T-helper 1 cell (primary cell): ENCODE measurements around the gene LHFPL2.
"Not testable (repeated sequence)": the region's sequence is repeated elsewhere in the genome, so short reads cannot be mapped to it uniquely, and the experiment has no call there.

Experiments
- DNase-seq, 5 donors: peaks; one replicate each; pipeline ENCODE4 v3.0.0-alpha.2; 2012 to 2020

The LHFPL2 gene

DNA sequence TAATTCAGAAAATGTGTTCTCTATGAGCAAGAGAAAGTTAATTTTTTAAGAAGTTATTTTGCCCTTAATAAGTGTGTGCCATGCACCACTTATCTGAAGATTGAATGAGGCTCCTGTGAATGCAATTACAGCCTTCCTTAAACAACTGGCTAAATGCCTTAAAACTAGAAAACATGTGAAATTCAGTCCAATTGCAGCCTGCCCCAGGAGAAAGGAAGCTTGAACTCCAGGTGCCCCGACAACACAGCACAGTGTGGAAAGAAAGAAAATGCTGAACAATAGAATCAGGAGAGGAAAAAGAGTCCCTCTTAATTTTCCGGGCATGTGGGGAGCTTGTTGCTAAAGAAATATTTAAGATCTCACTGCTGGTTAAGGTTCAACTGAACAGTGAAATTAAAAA, 8.8 kb downstream of the LHFPL2 start:
- no peak for DNase-seq

DNA sequence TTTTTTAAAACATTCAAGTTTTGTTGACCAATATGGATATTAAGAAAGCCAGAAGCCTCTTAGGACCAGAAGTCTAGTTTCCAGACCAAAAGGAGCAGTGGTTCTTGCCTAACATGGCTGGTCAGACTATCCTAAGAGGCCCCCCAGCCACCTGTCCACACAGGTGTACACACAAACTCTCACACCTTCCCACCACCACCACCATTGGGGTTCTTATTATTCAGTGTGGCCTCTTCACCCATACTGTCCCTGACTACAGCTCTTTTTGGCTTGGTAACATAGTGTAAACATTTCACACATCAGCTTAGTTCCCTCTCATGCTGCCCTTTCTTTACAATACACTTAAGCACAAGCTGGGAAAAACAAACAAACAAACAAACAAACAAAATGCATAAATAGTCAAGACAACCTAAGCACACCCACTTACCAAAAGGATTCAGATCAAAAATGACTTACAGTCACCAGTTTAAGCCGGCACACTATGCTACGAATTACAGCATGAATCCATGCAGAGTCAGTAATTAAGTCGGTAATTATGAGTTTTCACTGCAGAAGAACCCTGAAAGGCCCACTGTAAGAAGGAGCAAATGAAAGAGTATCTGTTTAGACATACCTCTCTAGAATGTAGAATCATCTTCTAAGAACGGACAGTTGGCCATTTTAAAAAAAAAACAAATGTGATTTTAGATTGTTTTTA, 9.5 kb downstream of the LHFPL2 start:
- no peak for DNase-seq

DNA sequence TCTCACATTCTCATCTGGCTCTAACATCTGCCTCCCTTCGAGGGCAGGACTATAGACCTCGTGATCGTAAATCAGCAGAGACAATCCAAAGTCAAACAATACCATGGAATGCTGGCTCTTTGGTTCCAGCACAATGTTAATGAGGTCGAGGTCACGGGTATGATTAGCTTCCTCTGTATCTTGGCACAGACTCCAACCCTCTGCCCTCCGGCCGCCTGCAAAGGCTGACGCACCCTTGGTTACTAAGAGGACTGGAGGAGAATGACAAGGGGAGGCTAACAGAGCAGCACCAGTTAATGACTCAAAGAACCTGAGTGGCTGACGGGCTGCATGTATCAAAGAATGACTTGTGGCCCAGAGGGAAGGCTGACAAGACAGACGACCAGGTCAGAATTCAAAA, 10.1 kb downstream of the LHFPL2 start:
- DNase-seq = no peak

DNA sequence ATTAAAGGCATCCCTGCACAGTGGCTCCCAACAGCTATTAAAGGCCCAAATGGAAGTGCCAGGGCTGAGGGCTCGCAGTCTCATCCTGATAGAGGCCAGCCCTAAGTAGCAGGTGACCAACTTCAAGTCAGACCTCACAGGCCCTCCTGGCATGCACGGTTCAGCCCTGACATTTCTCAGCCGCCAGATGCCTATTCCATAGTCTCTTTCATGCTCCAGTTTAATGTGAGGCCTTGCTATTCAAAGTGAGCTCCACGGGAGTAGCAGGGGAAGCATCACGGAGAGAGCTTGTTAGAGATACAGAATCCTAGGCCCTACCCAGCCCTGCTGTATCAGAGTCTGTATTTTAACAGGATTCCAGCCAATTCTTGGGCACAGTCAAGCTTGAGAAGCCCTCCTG, 11.1 kb downstream of the LHFPL2 start:
- DNase-seq = no peak

DNA sequence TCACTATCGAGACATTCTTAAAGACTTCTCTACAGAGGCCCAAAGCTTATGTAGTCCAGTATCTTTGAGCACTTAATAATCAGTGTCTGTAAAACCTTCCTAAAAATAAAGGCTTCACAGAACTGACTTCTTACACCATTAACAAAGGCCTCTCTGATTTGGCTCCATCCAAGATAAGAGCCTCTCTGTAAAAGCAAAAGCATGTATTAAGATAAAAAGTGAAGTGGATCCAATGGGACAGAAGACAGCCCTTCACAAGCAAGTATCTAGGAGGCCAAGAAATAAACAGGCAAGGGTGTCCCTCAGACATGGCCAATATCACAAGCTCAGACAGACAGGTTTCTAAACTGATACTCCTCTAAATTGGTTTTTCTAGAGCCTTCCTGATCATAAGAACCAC, 11.9 kb downstream of the LHFPL2 start:
- DNase-seq = no peak

DNA sequence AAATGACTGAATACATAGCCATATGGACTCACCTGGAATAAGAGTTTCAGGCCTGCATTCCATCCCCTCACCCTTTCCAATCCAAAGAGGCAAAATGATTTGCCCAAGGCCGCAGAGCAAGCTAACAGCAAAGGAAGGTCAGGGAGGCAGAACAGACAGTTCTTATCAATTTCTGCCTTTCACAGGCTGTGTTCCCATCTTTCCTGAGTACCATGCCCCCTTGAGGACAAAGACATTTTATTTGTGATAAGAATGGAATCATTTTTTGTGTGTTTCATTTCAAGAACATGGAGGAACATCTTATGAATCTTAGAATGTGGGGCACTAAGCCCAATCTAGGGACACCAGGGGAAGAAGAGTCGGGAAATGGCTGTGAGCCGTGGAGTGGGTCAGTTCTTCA, 13.9 kb downstream of the LHFPL2 start:
- no peak for DNase-seq

DNA sequence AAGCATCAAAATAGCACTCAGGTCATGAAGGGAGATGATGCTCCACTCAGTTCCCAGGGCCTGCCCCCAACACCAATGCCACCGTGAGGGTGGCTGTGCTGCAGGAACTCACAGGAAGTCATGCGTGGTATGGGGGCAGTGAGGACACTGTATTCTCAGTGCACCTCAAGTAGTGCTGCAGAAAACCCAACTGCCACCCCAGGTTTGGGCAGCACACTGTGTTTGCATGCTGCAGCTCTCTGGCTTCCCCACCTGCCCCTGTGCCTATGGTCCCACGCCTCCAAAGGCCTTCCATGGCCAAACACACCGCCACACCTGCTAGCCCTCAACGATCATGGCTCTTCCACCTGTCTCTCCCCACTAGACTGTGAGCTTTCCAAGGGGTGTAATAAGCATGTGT, 14.3 kb downstream of the LHFPL2 start:
- DNase-seq = no peak

DNA sequence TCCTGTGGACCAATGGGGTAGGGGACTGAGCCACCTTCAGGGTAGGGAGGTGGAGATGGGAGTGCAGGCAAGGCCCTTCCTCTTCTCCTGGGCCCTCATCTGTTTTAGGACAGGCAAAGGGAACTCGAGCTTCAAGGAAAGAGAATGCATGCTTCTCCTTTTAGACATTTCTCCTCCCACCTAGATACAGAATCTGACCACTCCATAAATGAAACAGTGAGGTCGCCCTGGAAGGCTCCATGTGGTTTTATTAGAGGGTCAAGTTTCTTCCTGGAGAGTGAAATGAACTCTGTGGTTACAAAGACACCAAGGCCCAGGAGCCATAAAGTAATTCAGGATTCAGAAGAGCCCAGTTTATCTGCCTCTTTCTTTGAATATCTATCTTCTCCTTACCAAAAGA, 14.9 kb downstream of the LHFPL2 start:
- DNase-seq = no peak

DNA sequence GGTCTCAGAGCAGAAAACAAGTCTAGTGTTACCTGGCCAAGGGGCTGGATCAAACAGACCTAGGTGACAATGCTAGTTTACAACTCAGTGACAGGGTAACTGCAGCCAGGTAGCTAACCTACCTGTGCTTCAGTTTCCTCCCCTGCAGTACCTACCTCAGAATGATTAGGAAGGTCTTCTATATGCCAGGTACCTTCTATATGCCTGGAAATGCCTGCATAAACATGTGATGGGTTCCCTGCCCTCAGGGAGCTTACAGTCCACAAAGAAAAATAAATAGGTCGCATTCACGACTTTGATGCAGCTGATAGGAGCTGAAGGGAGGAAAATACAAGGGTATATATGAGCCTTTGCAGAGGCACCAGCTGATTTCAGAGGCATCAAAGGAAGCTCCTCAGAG, 16.1 kb downstream of the LHFPL2 start:
- DNase-seq = no peak

DNA sequence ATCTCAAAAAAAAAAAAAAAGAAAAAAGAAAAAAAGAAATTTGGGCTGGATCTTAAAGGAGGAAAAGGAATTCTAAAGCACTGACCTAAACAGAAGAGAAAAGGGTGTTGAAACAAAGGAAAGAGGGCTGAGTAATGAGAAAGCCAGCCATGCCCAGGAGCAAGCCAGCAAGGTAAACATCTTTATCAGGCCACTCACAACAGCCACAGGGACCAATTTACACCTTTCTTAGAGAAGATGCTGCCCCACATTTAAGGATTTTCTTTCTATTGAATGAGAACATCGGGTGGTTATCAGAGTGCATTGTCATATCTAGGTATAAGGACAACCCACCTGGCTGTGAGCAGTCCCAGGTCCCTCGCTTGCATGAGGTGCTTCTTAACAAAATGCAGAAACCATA, 16.6 kb downstream of the LHFPL2 start:
- no peak for DNase-seq

DNA sequence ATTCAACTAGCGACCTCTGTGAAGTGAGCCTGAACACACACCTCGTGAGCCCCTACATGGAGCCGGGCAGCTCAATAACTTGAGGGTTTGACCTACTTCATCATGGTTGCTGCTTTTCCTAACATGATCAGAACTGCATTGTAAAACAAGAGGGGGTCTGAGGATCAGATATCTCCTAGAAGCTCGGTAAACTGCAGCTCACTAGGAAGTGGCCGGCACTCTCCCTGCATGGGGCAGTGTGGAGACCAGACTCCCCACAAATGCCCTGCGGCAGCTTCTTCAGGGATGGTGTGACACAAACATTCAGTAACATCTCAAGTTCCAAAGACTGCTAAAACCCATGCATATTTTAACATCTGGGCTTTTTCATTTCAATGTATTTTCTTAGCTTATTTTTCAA, 18.5 kb downstream of the LHFPL2 start:
- no peak for DNase-seq

DNA sequence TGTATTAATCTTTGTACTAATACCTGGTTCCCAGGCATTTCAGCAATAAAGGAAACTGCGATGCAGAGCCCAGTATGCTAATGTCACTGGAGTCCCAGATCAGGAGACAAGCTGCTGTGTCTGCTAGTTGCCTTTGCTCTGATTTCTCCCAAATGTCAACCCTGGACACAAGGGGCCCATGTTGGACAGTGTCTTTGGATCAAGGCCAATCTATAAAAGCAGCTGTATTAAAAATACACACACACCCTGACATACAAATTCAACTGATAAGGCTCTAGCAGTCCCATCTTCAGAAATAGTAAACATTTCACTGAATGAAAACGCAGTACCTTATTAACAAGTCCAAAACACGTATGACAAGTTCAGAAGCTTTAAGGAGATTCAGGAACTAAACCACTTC, 18.9 kb downstream of the LHFPL2 start:
- no peak for DNase-seq

DNA sequence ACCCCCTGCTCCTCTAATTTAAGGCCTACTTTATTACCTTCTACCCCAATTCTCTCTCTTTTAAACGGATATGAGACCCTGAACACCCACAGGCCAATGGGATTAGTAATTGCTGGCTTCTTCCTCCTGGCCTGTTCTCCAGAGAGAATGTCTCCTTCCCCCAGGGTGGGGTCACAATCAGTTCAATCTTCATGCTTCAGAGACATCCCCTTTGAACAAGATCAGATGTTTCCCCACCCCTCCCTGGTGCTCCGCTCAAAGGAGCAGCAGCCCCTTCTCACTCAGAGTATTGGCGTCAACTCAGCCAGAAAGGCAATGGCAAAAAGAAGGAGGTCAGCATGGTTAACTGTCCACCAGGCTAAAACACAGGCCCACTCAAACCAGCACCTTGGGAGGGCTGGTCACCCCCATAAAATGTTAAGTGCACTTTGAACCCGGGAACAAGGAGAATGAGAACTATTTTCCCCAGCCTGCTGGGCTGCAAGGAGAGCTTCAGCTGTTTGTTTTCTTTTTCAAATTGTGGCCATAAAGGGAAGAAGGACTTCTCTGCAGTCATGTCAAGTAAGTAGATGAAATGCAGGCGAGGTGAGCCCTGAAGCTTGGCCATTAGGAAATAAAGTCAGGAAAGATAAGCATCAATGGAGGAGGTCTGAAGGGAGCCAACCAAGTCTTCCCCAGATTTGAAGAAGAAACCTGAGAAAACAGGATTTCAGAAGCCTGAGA, 20.1 kb downstream of the LHFPL2 start:
- no peak for DNase-seq

DNA sequence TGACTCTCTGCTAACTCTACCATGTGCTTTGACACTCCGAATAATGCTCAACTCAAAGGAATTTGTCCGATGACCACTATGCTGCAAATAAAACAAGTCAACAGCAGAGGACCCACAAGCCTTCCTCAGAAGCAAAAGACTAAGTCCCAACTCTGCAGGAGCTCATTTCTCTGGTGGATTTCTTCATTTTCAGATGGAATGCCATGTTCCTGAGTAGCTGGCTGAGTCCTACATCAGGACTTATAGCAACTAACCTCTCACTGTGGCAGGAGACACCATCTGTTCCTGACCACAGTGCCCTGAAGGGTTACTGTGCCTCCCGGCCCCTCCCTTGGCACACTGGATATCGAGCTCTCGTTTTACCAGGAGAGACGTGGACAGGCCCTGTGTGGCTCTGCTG, 20.8 kb downstream of the LHFPL2 start:
- DNase-seq = no peak

DNA sequence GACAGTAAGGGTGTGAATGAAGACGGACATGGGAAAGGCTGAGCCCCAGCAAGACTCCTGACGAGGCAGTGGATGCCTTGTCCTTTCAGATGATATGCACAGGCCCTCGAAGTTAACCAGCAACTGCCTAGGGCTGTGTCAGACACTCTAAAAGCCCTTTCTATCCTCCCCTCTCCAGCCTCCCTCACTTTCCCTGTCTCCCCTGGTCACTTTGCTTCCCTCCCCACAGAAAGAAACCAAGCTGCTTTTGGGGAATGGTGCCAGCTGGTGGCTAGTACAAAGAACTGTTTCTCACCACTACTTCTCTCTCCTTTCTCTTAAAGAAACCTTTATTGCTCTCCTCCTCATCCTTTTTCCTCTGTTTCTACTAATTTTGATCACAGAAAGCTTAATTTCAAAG, 21.4 kb downstream of the LHFPL2 start:
- DNase-seq = no peak

DNA sequence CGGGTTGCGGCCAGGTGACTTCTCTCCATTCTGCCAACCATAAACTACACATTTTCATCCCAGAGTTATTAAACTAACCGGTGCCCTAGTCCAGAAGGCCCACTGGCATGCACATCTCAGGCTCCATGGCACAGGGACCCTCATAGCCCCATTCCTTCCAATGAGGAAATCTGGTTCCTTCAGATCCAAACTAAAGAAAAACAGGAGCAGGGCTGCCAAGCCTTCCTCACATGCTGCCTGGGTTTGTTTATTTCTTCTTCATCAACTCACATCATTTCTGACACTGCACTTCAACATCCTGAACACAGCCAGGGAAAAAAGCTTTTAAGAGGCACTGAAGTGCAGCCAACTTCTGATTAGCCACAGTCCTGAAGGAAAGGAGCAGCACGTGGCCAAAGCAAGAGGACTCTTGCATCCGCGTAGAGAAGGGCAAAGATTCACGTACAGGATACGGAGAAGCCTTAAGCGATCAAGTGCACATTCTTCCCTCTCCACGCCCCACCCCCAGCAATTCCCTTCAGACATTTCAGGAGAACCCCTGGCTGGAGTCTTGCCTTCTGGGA, 22.5 kb downstream of the LHFPL2 start:
- no peak for DNase-seq

DNA sequence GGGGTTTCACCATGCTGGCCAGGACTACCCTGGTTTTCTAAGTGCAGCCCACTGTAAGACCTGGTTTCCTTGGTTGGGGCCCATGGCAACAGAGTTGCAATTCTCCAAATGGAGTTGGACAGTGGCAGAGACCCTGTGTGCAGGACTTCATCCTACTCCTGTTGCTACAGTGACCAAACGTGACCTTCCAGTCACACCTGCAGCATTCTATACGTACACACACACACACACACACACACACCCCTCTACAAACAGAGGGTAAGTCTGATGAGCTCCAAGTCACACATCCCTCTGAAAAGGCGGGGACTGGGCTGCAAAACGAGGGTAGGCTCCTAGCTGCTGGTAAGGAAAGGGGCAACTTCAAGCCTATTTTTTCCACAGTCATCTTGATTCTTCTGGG, 23.6 kb downstream of the LHFPL2 start:
- DNase-seq = no peak

DNA sequence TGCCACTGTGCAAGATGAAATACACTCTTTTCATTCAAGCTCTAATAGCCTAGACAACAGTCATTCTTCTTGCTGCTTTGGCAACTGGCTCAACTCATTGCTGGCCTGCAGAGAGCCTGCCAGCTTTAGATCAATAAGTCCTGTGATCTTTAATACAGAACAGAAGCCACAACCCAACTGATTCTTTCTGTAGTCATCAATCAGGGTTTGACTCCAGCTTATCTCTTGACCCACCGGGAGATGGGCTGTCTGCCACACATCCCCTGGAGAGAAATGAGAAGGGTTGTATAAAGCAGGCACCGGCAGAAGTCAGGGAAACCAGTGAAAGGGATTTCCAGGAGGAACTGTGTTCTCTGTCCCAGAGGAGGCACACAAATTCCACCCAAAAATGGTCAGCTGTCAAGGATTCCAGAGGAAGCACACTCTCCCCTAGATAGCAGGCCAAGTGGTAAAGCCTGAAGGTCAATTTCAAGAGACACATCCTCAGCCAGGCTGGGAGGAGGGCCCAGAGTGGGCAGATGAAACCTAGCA, 24.5 kb downstream of the LHFPL2 start:
- no peak for DNase-seq

DNA sequence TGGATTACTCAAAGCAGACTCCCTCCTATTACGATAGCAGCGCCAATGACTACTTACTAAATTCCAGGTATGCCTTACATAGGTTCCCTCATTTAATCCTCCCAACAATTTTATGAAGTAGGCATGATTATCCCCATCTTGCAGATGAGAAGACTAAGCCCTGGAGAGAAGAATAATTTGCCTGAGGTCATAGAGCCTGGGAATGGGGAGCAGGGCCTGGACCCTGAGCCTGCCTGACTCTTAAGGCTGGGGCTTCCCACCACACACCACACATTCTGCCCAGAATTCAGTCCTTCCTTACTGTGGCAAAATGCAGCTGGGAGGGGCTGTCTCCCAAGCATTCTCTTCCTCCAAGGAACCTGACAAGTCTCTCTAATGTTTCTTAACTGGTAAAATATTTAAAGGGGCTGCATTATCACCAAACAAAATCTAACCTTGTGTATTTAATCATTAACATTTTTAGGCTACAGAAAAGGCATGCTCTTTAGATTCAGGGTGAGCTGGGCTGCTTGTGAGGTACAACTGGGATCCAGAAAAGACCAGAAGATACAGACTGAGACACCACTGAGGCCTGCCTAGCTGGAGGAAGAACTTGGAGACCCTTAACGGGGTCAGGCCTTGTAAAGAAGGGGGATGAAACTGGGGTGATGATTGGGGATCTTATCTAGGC, 26.1 kb downstream of the LHFPL2 start:
- DNase-seq = no peak

DNA sequence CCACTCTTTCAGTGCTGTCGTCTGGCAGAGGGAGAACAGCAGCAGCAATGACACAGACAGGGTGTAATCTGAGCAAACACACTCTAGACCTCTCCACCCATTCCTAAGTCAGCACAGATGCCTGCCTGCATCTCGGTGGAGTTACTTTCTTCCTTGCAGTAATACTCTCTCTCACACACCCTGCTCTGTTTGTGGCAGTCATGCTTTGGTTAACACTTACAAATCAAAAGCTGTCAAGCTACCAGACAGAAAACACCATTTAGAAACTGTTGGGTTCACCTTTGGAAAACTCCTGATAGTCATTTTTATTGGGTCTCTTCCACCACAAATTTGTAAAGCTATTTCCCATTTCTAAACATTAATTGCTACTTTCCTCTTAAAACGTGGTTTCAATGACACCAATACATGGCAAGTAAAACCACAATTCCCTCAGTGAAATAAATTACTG, 27.3 kb downstream of the LHFPL2 start:
- DNase-seq = no peak

DNA sequence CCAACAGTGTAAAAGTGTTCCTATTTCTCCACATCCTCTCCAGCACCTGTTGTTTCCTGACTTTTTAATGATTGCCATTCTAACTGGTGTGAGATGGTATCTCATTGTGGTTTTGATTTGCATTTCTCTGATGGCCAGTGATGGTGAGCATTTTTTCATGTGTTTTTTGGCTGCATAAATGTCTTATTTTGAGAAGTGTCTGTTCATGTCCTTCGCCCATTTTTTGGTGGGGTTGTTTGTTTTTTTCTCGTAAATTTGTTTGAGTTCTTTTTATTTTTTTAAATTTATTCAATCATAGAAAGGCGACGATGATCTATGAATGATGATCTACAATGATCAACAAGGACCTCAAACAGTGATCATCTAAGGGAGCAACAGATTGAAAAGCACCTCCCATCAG, 28.5 kb downstream of the LHFPL2 start:
- not testable (repeated sequence) for DNase-seq

DNA sequence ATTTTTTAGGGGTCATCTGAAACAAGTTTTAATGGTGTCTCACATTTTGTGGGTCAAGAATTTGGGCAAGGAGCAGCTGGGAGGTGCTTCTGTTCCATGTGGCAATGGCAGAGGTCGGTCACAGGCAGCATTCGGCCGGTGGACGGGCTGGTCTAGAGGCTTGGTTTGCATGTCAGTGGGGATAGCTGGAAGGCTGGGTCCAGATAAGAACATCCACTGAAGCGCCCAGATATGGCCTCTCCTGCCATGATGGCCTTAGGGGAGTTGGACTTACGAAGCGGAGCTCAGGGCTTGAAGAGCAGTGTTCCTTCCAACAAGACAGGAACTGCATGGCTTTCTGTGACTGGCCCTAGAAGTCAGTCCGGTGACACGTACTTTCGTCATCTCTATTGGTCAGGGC, 30.3 kb downstream of the LHFPL2 start:
- no peak for DNase-seq

DNA sequence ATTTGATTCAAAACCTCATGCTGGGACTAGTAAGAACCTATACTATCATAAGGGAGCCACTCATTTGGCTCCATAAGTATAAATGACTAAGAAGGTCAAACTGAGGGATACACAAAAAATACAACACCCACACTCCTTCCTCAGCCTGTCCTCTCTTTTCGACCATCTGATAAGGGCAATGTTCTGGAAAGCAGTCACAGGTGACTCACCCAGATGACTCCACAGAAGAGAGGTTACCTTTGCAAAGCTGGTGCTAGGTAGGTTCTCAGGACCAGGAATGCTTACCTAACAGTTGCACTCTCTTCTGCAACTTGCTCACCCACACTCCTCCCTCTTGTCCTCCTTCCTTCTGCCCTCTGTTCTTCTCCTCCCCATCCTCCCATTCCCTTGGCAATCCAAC, 32.9 kb downstream of the LHFPL2 start:
- no peak for DNase-seq

DNA sequence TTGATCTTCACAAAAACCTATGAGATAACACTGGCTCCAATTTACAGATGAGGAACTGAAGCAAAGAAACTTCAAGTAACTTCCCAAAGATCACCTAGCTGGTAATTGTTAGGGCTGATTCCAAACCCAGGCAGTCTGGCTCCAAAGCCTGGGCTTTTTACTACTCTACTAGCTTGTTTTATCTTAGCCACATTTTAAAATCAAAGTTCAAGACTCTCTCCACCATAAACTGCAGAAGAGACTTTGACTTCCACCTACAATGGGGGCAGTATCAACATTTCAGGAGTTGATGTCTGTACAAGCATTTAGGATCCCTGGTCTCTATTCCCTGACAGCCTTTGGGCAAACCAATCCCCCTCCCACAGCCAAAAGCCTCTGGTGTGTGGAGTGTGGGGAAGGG, 33.8 kb downstream of the LHFPL2 start:
- no peak for DNase-seq
